ENCODE data around the gene KLF9. TPM values are rescaled to one million over a fixed set of nuclear protein-coding genes. Genes with fewer than 3 reads are reported as not detected.
A peak's percentile ranks its signal among the peaks of the same experiment; 100 is the strongest.

Gene KLF9
- total and polyA plus RNA-seq, 9 of the 15 experiments (the other 6 are each of a cell fraction or from before 2014, with no cell fraction given), result 3.3 to 11.9 (median 6.9) TPM

- TF ChIP-seq ZNF212 (CRISPR knock-in tag; IDR thresholded peaks at IDR 0.05) (no peak), MNT (conservative IDR thresholded peaks at IDR 0.05) (peak; percentile 84 to 94), ZMIZ1 (IDR thresholded peaks at IDR 0.05; ENCODE audit: low read depth in 2 of 2, low read length in 2 of 2) (peak in 1 of 2 experiments; percentile 61; a peak in 1 of 4 replicates), HCFC1 (IDR thresholded peaks at IDR 0.05; ENCODE audit: low read depth, low read length) (no peak), RBM22 (IDR thresholded peaks at IDR 0.05; ENCODE audit: low read depth, low read length, poor library complexity, severe bottlenecking) (no peak), DEAF1 (CRISPR knock-in tag; IDR thresholded peaks at IDR 0.05) (no peak), ZNF57 (CRISPR knock-in tag; IDR thresholded peaks at IDR 0.05) (no peak), BRCA1 (IDR thresholded peaks at IDR 0.05) (no peak), BRCA1 (CRISPR knock-in tag; IDR thresholded peaks at IDR 0.05) (no peak), PKNOX1 (IDR thresholded peaks at IDR 0.05) (peak; percentile 76), ZNF384 (IDR thresholded peaks at IDR 0.05; ENCODE audit: low read depth, low read length) (peak; percentile 97), TFAP4 (CRISPR knock-in tag; IDR thresholded peaks at IDR 0.05; ENCODE audit: borderline replicate concordance) (no peak; the same call in 1 of the 2 replicates)
- TF ChIP-seq, protein P1, sequence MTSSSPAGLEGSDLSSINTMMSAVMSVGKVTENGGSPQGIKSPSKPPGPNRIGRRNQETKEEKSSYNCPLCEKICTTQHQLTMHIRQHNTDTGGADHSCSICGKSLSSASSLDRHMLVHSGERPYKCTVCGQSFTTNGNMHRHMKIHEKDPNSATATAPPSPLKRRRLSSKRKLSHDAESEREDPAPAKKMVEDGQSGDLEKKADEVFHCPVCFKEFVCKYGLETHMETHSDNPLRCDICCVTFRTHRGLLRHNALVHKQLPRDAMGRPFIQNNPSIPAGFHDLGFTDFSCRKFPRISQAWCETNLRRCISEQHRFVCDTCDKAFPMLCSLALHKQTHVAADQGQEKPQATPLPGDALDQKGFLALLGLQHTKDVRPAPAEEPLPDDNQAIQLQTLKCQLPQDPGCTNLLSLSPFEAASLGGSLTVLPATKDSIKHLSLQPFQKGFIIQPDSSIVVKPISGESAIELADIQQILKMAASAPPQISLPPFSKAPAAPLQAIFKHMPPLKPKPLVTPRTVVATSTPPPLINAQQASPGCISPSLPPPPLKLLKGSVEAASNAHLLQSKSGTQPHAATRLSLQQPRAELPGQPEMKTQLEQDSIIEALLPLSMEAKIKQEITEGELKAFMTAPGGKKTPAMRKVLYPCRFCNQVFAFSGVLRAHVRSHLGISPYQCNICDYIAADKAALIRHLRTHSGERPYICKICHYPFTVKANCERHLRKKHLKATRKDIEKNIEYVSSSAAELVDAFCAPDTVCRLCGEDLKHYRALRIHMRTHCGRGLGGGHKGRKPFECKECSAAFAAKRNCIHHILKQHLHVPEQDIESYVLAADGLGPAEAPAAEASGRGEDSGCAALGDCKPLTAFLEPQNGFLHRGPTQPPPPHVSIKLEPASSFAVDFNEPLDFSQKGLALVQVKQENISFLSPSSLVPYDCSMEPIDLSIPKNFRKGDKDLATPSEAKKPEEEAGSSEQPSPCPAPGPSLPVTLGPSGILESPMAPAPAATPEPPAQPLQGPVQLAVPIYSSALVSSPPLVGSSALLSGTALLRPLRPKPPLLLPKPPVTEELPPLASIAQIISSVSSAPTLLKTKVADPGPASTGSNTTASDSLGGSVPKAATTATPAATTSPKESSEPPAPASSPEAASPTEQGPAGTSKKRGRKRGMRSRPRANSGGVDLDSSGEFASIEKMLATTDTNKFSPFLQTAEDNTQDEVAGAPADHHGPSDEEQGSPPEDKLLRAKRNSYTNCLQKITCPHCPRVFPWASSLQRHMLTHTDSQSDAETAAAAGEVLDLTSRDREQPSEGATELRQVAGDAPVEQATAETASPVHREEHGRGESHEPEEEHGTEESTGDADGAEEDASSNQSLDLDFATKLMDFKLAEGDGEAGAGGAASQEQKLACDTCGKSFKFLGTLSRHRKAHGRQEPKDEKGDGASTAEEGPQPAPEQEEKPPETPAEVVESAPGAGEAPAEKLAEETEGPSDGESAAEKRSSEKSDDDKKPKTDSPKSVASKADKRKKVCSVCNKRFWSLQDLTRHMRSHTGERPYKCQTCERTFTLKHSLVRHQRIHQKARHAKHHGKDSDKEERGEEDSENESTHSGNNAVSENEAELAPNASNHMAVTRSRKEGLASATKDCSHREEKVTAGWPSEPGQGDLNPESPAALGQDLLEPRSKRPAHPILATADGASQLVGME (CRISPR knock-in tag; IDR thresholded peaks at IDR 0.05), result no peak
Measured at GRCh38 chr9:70398145-70398556, 16.3 kb downstream of the KLF9 start (continued).
